Measurements from ENCODE around the gene POLR2J3.
"Not testable (repeated sequence)": the region's sequence is repeated elsewhere in the genome, so short reads cannot be mapped to it uniquely, and the experiment has no call there.

DNA sequence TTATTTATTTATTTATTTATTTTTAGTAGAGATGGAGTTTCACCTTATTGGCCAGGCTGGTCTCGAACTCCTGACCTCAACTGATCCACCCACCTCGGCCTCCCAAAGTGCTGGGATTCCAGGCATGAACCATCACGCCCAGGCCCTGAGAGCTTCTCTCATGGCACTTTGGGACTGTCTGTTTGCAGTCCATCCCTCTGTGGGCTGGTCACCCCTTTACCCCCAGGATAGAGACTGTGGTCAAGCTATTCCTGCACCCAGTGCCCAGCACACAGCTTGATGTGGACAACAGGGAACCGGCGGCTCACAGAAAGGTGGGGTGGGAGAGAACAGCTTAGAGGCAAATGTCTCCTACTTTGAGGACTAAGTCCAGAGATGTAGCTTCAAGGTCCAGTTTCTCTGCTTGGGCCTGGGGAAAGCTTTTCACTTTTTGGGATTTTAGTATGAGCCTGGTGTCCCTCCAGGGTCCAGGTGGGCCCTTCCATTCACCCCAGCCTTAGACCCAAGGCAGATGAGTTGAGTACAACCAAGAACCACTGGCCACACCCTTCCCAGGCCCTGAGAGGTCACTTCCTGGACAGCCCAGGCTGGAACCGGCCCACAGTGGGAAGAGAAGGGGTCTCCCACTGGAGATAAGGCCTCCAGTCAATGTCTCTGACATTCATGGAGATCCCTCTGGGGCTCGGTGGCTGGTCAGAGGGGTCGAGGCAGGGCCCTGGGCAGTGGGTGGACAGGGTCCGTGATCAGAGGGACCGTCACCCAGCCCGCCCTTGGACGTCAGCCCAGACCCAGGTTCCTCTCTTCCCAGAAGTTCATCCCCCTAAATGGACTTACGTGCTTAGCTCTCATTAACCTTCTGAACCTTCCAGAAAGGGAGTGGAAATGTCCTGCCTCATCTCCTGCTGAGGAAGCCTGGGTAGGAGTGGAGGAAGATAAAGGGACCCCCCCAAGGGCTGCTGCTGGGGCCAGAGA is 44.3 kb downstream of the POLR2J3 start:
- TF ChIP-seq, protein P1, sequence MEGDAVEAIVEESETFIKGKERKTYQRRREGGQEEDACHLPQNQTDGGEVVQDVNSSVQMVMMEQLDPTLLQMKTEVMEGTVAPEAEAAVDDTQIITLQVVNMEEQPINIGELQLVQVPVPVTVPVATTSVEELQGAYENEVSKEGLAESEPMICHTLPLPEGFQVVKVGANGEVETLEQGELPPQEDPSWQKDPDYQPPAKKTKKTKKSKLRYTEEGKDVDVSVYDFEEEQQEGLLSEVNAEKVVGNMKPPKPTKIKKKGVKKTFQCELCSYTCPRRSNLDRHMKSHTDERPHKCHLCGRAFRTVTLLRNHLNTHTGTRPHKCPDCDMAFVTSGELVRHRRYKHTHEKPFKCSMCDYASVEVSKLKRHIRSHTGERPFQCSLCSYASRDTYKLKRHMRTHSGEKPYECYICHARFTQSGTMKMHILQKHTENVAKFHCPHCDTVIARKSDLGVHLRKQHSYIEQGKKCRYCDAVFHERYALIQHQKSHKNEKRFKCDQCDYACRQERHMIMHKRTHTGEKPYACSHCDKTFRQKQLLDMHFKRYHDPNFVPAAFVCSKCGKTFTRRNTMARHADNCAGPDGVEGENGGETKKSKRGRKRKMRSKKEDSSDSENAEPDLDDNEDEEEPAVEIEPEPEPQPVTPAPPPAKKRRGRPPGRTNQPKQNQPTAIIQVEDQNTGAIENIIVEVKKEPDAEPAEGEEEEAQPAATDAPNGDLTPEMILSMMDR (IDR thresholded peaks at IDR 0.05; ENCODE audit: low read depth, low read length) = not testable (repeated sequence)
- not testable (repeated sequence) for TF ChIP-seq EZH2phosphoT487 (IDR thresholded peaks at IDR 0.05; ENCODE audit: low read depth)
